SKM-1 treated with dmso at 0.1 percent for 144 hours (cell line): ENCODE data around the gene LRP1B.

ENCODE experiments used
- DNase-seq: peaks from one replicate; lab custom pipeline; 2025; ENCODE audit not compliant: unreplicated experiment; lab: John Stamatoyannopoulos, UW

The LRP1B gene

GRCh38 chr2:141701618-141702017 lies 429.2 kb downstream of the LRP1B start:
- no peak for DNase-seq

GRCh38 chr2:141699573-141699972 lies 431.2 kb downstream of the LRP1B start:
- DNase-seq: no peak

- DNase-seq: no peak
Observed at GRCh38 chr2:141698500-141698899, 432.3 kb downstream of the LRP1B start.

GRCh38 chr2:141697035-141697434 lies 433.8 kb downstream of the LRP1B start:
- no peak for DNase-seq

GRCh38 chr2:141694180-141694579 lies 436.6 kb downstream of the LRP1B start:
- DNase-seq: no peak

- no peak for DNase-seq
Observed at GRCh38 chr2:141692829-141693228, 438.0 kb downstream of the LRP1B start.

GRCh38 chr2:141676139-141676538 lies 454.7 kb downstream of the LRP1B start:
- no peak for DNase-seq

GRCh38 chr2:141666191-141666590 lies 464.6 kb downstream of the LRP1B start:
- DNase-seq: no peak

GRCh38 chr2:141660232-141660631 lies 470.6 kb downstream of the LRP1B start:
- DNase-seq: no peak

- no peak for DNase-seq
Observed at GRCh38 chr2:141654311-141654710, 476.5 kb downstream of the LRP1B start.

GRCh38 chr2:141653184-141653583 lies 477.6 kb downstream of the LRP1B start:
- DNase-seq: no peak

GRCh38 chr2:141652308-141652707 lies 478.5 kb downstream of the LRP1B start:
- DNase-seq: no peak

GRCh38 chr2:141647353-141647752 lies 483.5 kb downstream of the LRP1B start:
- no peak for DNase-seq

- DNase-seq: no peak
Observed at GRCh38 chr2:141641462-141641861, 489.4 kb downstream of the LRP1B start.

- DNase-seq: no peak
Observed at GRCh38 chr2:141639809-141640208, 491.0 kb downstream of the LRP1B start.

- DNase-seq: no peak
Observed at GRCh38 chr2:141633132-141633531, 497.7 kb downstream of the LRP1B start.

- DNase-seq: no peak
Observed at GRCh38 chr2:141630407-141630930, 500.3 kb downstream of the LRP1B start.

GRCh38 chr2:141620372-141620771 lies 510.4 kb downstream of the LRP1B start:
- DNase-seq: no peak

- no peak for DNase-seq
Observed at GRCh38 chr2:141618457-141618856, 512.4 kb downstream of the LRP1B start.

- DNase-seq: no peak
Observed at GRCh38 chr2:141611981-141612380, 518.8 kb downstream of the LRP1B start.

GRCh38 chr2:141611176-141611571 lies 519.6 kb downstream of the LRP1B start:
- DNase-seq: no peak

GRCh38 chr2:141610564-141611175 lies 520.1 kb downstream of the LRP1B start:
- DNase-seq: no peak

- no peak for DNase-seq
Observed at GRCh38 chr2:141605163-141605562, 525.7 kb downstream of the LRP1B start.
